GM13976 (cell line): ENCODE data around the gene DPAGT1.

Experiments
- DNase-seq: peaks from one replicate; pipeline ENCODE4 v3.0.0; 2012; ENCODE audit warnings: low spot score
- in situ Hi-C: fragments of 300-500 bp; cut with MboI; formaldehyde crosslinking; loops from one replicate; pipeline ENCODE4 v1.12.0; 2022; ENCODE audit warnings: low sequenced_read_pairs, mixed read lengths, inconsistent platforms; ENCODE audit not compliant: unreplicated experiment
- TF ChIP-seq, protein P1 (sequence below): IDR thresholded peaks from 2 replicates; pipeline ENCODE4 v1.5.1; 2012; ENCODE audit warnings: borderline replicate concordance, mild to moderate bottlenecking; ENCODE audit not compliant: insufficient read depth; ENCODE audit errors: extremely low read depth, missing control alignments, control extremely low read depth

Gene DPAGT1

DNA sequence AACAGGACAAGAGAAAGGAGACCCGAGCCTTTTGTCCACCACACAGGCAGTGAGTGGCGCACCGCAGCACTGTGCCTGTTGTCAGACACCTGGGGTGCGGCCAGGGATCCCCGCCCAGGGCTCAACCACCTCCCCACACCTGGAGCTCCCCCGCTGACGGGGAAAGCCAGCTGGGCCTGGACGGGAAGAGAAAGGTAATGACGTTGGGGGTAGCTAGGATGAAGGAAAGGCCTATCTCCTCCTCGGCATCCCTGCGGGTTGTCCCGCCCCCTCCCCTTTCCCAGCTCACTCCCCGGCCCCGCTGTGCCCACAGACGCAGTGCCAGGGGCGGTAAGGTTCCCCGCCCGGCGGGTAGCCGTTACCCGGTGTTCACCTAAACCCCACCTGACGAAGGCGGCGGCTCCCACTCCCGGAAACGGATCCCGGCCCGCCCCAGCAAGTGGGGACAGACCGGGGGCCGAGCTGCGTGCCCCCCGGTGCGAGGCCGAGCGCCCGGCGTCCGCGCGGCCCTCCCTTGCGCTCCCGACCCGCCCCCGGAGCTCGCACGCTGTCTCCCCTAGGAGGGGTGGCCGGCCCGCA, 45.1 kb downstream of the DPAGT1 start:
- TF ChIP-seq, protein P1, sequence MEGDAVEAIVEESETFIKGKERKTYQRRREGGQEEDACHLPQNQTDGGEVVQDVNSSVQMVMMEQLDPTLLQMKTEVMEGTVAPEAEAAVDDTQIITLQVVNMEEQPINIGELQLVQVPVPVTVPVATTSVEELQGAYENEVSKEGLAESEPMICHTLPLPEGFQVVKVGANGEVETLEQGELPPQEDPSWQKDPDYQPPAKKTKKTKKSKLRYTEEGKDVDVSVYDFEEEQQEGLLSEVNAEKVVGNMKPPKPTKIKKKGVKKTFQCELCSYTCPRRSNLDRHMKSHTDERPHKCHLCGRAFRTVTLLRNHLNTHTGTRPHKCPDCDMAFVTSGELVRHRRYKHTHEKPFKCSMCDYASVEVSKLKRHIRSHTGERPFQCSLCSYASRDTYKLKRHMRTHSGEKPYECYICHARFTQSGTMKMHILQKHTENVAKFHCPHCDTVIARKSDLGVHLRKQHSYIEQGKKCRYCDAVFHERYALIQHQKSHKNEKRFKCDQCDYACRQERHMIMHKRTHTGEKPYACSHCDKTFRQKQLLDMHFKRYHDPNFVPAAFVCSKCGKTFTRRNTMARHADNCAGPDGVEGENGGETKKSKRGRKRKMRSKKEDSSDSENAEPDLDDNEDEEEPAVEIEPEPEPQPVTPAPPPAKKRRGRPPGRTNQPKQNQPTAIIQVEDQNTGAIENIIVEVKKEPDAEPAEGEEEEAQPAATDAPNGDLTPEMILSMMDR, result no peak
- DNase-seq, result peak; percentile 59
- in situ Hi-C loops, result no loop called here

DNA sequence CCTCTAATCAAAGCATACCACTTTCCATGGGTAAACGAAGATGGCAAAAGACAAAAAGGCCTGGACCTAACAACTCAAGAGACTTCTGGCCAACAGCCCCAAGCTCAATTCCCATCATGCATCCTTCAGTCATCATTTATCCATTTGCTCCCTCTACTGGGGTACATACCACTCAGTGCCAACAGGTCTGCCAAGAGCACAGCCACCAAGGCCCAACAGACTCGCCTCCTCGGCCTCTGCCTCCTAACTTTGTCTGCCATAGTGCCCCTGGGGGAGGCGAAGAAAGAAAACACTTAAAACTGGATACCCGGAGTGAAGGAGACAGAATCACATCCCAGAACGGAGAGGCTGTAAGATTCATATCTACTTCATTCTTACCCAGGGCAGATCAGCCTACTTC, 45.8 kb downstream of the DPAGT1 start:
- TF ChIP-seq, protein P1, result no peak
- no peak for DNase-seq
- in situ Hi-C loops, result no loop called here

DNA sequence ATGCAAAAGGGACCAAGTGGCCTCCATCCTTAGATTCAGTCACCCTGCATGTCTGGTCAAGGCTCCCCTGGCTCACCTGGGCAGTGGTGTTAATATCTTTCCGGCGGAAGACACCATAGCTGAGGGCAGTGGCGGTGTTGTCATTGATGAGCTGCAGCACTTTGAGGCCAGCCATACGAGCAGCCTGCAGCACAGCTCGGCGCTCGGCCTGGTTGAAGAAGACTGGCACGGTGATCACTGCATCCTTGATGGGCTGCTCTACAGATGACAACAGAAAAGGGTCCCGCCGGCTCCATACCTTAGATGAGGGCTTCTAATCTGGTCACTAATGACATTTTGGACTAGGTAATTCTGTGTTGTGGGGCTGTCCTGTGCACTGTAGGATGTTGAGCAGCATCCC, 47.2 kb downstream of the DPAGT1 start:
- no peak for DNase-seq
- TF ChIP-seq, protein P1, result no peak
- in situ Hi-C loops, result no loop called here

DNA sequence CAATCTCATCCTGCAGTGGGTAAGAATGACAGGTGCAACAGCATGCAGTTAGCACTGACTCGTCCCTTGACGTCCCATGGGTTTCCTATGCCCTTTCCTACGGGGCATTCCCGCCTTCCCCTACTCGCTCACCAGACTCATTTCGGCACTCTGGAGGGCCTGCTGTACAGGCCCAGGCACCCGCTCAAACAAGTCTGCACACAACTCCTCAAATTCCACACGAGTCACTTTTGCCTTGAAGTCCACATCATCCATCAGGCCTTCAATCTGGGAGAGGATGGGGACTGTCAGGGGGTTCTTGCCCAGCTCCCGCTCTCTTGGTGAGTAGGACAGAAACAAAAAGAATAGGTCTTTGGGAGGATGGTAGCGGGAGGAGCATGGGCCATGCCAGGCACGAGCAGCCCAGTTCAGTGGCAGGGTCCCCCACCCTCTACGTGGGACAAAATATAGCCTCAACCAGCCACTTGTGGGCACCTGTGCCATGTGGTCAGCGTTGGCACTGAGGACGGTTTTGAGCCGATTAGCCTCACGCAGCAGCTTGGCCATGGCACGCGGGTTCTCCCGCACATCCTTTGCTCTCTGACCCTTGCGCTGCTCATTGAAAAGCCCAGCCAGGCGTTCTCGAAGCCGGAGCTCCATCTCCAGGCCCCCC, 49.4 kb downstream of the DPAGT1 start:
- DNase-seq, result no peak
- TF ChIP-seq, protein P1, result no peak
- in situ Hi-C loops, result no loop called here

DNA sequence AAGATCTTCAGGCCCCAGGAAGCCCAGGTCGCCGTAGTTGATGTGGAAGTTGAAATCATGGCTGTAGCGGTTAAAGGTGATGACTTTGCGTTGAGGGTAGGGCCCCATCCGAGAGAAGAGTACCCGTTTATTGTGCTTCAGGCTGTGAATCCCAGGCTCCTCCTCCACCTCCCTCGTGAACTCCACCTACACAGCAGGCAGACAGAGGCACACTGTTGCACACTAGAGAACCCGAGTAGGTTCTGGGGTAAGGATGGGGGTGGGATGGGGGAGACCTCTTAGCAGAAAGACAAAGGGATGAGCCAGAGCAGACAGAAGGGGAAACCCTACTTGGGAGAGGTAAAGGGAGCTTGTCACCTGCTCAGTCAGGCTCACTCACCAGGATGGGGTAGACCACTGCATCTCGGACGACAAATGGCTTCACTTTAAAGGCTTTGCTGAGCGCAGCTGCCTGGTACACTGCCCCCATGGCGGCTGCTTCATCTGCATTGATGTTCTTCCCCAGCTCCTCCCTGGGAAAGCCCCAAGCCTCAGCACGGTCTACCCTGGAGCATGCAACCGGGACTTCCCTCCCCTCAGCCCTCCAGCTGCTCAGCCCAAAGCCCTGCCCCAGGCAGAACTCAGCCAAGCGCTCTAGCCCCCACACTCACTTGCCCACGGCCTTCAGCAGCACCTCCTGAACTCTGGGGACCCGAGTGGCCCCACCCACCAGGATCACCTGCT, 50.1 kb downstream of the DPAGT1 start:
- in situ Hi-C loops, result no loop called here
- TF ChIP-seq, protein P1, result no peak

DNA sequence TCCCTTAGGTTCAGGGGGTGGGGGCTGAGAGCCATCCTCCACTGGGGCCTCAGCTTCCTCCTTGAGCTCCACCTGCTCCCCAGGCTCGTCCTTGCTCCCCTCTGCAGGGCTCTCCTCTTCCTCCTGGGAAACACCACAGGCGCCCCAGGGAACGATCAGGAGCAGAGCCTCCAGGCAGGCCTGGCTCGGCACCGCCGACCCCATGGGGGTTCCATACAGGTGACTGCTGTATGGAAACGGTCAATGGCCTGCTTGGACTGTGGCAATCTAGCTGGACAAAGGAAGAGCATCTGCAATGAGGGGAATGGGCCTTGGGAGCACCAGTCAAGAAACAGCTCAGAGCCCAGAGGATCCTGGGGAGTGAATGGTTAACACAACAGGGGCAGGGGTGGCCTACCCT, 52.6 kb downstream of the DPAGT1 start:
- TF ChIP-seq, protein P1, result no peak
- in situ Hi-C loops, result no loop called here
- DNase-seq, result no peak

More for the DNA sequence above, 50.1 kb downstream of the DPAGT1 start:
- DNase-seq, result peak; percentile 84
